Pons (tissue), 1 donor: ENCODE results near the gene NFIA.
A peak's percentile ranks its signal among the peaks of the same experiment; 100 is the strongest.
"Not testable (repeated sequence)": the region's sequence is repeated elsewhere in the genome, so short reads cannot be mapped to it uniquely, and the experiment has no call there.

Source experiments
- DNase-seq: peaks from one replicate; pipeline ENCODE4 v3.0.0-alpha.2; 2016; ENCODE audit warnings: low spot score

NFIA gene

DNA sequence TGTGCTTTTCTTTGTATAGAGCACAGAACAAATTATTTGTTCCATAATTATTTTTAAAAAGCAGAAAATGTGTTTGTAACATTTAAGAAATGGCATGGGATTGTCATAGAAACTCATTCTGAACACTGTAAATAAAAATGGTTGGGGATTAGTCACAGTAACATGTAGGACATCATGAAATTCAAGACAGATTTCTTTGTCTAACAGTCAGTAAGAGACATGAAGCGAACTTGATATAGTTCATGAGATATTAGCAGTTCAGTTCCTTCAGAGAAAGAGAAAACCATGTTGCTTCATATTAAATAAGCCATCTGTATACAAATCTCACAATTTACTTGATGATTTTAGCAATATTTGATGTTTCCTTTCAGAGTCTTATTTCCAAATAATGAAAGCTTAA lies 19.7 kb downstream of the NFIA start:
- peak; percentile 58 for DNase-seq

DNA sequence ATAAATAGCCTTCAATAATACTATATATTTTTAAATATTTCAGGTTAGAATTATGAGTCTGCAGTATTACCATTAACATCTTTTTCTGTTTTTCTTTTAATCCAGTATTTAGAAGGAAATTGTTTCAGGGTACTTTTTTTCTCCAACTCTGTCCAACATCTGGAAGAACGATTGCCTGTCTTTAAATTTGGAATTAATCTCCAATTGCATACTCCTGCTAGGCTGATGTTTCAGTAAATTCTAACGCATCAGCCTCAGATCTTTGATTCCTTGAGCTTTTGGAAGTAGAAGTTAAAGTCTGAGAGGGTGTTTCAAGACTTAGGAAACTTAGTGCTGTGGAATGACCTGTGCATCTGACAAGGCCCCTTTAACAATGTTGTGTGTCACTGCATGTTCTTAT lies 20.3 kb downstream of the NFIA start:
- DNase-seq = no peak

DNA sequence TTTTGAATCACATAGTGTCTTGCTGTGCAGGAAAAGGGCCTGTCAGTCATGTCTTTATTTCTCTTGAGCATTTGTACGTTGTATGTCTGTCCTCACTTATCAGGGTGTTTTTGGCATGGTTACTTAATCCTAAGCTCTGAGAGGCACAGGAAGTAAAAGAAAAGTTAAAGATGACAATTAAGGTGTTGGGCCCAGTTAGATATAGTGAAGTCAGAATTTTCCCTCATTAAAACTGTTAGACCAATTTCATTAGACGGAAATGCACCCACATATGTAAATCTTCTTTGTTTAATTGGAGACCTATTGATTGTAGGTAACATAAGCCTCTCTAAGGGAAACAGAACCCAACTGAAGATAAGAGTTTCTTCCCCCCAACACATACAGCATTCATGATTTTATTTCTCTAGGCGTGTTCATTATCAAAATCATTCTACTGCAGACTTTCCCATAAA lies 21.9 kb downstream of the NFIA start:
- DNase-seq = no peak

DNA sequence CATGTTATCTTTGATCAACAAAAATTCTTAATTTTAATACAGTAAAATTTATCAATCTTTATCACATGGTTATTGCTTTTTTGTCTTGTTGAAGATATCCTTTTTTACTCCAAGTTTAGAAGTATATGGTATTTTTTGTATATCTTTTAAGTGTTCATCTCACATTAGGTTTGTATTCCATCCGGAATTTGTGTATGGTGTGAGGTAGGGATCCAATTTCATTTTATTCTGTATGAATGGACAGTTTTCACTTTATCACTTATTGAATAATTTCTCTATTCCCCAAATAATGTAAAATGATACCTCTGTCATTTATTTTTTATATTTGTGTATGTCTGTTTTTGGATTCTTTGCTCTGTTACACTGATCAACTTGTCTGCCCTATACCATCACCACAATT lies 25.3 kb downstream of the NFIA start:
- no peak for DNase-seq

DNA sequence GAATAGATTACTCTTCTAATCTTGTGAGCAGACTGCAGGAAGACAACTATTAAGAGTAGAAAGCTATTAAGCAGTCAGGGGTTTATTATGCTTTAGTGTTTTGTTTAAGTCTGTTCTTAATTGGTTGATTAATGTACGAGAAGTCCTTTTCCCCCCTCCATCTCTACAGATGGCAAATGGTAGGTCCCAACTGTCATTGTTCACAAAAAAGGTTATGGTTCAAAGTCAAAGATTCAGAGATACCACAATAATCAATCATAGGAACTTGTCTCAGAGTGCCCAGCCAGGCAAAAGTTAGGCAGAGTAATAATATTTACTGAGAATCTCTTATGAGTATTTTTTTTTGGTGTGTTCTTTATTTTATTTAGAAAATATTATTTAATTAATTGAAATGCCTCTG lies 26.8 kb downstream of the NFIA start:
- no peak for DNase-seq

DNA sequence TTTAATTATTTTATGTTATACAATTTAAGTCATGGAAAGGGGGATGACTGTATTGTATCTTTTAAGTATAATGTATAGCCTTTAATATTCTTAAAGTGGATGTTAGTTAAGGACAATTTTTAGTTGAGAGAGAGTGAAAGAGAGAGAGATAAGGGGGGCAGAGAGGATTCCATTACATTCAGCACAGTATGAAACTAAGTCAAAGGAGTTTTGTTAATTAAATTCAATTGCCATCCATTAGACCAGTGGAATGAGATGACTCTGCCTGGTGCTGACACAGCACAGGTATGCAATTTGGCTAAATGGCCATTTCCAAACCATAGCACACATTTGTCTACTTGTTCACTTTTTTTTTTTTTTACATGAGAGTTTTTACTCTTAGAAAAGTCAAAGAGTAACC lies 27.5 kb downstream of the NFIA start:
- no peak for DNase-seq

DNA sequence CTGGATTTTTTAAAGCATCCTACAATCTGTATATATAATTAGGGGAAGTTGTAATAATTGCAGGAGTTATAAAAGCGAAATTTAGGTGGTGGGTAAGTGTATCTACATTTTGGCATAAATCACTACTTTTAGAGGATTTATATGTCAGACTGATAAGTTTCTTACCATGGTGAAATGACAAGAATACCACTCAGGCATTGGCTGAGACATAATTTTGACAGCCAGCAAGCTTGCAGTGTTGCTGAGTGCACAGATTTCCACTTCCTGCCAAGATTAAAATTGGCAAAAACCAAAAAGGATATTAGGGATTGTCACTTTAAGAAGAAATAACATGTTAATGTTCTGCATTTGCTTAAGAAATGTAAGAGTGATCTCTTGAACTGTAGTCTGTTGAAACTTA lies 28.2 kb downstream of the NFIA start:
- DNase-seq = no peak

DNA sequence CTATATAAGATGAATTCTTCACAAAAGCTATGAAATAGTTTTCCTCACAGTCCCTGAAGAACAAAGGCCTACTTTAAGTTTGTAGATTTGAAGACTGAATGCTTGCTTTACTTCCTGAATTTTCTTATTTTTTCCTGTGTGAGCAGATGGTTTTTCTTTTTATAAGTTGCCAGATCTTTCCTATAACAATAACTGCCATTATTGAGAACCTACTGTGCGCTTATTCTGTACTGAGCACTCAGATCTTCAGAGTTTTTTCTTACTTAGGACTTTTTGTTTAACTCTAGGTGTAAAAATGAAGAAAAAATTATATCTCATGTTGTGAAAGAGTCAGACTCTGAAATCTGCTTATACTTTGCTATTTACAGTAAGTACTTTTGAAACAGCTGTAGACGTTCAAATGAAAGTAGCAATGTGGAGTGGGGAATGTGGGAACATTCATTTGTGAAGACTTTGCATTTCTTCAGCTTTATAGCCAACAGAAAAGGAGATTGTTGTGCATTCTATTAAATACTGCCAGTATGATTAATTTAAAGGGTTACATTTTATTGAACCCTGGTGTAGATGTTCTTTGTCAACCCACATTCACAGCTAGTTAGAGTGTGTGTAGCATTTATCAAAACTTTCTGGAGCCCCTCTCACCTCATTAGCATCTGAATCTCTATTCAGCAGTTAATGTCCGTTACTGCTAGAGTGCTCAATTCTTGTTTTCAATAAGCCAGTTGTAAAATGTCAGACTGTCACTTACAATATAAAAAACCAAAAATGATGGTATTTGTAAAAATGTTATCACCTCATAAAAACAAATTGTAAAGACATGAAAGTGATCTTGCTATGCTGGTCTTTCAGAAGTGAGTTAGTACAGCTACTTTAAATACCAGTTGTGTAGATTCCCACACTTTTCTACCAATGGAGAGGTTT lies 29.0 kb downstream of the NFIA start:
- DNase-seq = no peak

DNA sequence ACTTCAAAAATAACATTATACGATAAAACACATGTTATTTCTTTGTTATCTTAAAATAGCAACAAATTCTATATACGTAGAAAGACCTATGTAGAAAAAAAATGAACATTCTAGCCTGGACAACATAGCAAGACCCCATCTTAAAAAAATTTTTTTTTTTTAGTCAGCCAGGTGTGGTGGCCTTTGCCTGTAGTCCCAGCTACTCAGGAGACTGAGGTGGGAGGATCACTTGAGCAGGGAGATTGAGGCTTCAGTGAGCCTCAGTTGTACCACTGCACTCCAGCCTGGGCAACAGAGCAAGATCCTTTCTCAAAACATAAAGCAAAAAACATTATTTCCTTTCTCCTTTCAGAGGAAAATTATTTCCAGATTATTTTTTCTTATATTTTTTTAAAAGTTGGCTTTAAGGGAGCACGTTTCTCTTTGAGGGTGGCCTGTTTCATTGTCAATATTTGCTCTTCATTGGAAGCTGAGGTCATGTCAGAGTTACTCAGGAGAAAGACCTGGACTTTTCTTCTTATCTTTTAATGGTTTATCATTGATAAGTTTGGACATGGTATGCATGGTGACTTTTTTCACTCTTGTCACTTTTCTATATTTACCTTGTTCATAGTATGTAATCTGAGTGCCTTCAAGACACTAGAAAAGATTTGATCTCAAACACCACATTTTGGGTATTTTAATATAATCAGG lies 32.0 kb downstream of the NFIA start:
- no peak for DNase-seq

DNA sequence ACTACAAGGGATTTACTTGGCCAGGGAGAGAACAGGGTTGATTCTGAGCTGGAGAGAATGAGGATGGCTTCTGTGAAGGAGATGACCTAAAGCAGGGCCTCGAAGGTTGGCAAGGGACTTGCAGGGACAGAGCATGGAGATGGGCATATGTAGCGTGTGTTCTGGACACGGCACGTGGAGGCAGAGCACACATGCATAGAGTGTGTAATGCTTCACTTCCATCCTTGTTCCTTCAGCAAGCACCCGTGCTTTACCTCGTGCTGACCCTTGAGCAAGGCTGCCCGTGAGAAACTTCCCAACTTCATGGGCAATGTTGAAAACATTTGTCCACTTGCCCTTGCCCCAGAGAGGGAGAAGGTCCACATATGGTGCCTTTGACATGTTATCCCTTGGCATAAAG lies 33.1 kb downstream of the NFIA start:
- no peak for DNase-seq

DNA sequence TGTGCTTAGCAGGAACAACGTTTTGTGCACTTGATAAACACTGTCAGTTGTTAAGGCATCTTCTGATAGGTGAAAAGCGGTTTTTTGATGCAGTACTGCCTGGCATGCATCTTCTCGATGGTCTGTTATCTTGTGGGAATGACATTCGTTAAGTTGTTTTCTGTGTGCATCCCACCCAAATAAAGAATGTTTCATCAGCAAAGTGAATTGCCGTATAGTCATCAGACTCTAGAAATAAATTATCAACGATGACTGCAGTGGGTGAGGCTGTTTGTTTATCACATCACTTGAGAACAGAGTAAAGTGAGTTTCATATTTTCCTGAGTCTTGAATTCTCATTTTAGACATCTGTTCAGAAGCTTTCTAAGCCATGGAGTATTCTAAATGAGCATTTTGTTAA lies 34.1 kb downstream of the NFIA start:
- no peak for DNase-seq

DNA sequence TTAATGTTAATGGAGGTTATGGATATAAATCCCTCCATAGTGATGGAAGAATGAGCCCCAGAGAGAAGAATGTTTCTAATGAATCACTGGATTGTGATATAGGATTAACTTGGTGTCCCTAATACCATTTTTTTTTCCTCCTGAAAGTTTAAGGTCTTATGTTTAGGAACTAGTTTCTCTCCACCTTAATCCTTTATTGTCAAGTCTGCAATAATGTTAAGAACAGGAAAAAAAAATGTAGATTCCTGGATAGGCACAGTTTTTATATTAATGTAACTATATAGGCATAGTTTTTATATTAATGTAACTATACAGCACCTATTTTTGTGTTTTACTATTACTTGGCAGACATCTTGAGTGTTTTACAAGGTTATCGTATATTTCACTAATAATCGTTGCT lies 34.9 kb downstream of the NFIA start:
- DNase-seq = no peak

DNA sequence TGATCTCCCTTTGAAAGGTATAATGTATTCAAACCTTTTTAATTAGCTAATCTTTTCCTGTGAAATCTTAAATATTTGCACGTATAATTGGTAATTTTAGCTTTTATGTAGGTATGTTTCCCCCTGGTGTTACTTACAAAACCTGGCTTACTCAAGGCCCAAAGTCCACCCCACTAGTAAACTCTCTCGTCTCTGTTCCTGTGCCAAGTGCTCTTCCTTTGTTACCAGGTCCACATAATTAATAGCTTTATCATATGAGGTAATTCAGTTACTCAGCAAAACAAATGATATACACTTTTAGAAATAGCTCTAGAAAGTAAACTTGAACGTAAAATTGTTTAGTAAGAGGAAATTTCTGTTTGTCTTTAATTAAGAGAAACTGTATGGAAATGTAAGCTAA lies 36.7 kb downstream of the NFIA start:
- DNase-seq = no peak

DNA sequence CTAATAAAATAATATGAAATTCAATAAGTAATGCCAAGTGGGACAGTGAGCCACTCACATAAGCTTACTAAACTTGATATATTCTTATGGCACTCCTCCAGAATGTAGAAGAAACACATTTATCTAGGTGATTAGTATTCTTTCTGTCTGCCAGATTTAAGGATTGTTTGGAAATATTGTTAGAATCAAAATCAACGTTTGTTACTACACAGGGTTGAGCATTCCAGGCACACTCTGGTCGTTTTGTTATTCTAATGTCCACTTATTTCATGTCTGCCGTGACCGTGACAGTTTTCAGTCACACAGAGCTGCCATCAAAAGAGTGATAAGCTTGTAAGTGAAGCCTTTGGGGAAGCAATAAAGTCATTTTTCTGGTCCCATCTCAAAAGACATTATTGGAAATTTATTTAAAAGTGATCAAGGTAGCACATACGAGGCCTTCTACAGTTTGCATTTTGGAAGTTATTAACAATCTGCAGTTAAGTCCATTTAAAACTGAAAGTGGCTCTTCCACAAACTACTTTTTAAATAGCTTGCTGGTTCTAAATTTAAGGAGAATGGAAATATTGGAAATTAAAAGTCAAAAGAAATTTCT lies 38.0 kb downstream of the NFIA start:
- peak; percentile 76 for DNase-seq

DNA sequence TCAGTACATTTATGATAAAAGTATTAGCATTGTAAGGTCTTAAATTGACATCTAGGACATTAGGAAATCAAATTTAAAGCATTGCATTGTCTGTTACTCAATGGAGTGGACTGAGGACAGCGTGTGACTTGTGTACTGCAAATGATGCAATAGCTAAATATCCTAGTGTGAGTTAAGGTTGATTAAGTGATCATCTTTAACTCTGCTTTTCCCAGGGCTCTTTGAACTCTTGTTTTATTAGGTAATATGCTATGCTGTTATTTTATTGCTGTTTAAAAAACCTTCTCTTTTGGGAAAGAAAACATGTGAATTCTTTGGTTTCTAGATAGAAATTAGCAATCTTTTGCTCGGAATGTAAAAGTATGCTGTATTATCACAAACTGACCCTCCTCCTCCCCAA lies 38.6 kb downstream of the NFIA start:
- peak; percentile 86 for DNase-seq

DNA sequence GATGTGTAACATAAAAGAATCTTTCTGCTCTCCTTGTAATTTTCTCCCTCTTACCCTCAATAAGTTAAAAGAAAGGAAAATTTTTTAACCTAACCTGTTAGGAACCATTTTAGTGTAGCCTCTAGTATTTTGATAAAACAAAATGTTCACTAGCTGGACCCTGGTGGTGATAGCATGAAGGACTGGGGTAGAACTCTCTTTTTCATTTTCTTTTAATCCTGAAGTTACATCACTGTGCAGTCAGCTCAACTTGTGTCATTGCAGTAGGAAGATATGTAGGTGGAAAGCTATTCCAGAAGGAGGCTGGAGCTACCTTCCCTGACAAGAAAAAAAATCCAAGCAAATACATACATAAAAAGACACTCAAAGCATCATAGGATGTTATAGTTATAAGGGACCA lies 39.3 kb downstream of the NFIA start:
- DNase-seq = peak; percentile 54

DNA sequence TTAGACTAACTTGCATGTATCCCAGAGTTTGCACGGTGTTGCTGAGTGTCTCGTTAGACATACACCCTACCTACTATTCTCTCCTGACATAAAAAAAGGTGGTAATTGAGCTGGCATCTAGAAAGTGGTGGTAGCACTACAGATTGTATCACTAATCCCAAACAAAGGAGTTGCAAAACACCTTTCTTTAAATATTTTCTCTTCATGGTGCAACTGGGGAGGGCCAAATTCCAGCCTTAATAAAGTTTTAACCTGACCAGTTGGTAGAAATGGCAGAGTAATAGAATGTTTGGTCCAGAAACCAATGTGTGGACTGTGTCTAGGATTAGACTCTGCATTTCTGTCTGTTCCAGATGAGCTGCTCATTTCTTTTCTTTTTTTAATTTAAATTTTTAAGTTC lies 40.0 kb downstream of the NFIA start:
- DNase-seq = peak; percentile 37

DNA sequence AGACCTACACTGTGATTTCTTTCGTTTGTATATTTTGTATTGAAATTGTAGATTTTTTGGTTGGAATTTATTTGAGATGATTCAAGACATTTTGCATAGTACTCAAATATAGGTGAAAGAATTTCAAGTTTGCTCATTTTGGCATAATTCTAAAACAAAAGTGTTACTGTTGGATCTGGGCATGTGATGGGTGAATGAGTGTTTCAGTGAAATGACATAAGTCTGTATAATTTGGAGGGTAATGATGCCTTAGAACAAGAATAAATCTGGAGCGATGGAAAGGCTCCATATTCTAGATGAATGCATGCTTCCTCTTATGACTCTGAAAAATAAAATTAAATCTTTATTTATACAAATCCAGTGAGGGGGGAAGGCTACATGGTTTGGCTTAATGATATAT lies 41.0 kb downstream of the NFIA start:
- DNase-seq = peak; percentile 81

DNA sequence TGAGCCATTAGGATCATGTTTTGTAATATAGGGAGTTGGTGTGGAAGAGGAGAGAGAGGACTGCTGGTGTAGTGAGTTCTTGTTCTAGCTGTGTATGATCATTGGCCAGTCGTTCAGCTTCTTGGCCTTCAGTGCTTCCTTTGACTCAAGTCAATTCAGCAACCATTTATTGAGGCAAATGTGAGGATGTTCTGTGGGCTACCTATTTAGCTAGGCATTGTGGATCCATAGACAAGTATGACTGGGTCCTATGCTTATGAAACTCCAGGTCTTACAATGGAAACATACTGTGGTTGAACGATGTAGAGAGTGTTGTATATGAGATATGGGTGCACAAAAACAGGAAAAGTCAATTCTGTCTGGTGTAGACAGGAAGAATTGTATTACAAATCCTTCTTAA lies 41.7 kb downstream of the NFIA start:
- DNase-seq = peak; percentile 65

DNA sequence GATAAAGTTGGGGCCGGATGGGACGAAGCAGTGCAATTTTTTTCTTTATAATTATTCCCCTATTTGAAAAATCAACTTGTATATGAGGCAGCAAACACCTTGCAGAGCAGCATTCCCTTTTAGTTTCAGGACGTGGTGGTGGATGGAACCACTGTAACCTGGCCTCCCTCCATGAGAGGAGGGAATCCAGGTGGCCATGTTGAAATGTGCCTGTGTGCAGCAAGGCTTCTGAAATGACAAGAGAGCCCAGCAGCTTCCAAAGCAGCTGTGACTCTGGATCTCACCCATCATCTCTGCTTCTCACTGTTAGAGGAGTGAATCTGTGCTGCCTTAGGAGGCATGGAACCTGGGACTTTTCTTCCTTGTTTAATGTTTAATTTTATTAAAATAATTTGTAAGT lies 42.3 kb downstream of the NFIA start:
- peak; percentile 73 for DNase-seq

DNA sequence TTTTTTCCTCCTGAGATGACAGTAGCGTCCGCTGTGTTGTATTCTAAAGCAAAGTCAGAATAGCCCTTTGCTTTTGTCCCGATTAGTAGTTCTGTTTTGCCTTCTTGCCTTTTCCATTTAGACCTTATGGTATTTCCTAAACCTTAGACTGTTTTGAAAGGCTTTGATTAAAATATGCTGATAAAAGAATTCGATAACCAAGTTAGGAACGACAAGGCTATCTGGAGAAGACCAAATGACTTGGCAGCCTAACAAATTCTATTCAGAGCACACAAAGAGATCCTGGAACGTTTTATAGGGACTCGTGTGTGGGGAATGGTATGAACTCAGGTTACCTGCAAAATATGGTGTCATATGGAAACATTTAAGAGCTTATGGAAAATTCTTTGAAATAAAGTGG lies 42.9 kb downstream of the NFIA start:
- DNase-seq = peak; percentile 79

DNA sequence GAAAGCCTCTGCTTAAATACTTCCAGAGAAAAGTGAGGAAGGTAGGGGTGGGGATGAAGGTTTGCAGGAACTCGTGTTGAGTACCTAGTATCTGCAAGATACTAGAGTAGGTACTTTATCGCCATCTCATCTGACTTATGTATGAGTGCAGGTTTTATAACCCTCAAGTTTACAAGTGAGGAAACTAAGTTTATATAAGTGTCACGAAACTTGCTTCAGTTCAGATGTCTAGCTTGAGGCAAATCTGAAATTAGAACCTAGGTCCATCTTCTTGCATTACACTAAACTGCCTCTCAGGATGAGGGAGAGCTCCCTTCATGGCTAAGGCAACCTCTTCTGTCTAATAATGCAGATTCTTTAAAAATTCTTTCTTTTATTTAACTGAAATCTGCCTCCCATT lies 43.5 kb downstream of the NFIA start:
- no peak for DNase-seq

DNA sequence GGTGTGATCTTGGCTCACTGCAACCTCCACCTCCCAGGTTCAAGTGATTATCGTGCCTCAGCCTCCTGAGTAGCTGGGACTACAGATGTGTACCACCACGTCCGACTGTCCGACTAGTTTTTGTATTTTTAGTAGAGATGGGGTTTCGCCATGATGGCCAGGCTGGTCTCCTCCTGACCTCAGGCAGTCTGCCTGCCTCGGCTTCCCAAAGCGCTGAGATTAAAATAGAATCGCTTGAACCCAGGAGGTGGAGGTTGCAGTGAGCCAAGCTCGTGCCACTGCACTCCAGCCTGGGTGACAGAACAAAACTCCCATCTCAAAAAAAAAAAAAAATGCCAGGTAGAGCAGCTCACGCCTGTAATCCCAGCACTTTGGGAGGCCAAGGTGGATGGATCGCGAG lies 44.5 kb downstream of the NFIA start:
- not testable (repeated sequence) for DNase-seq
